ENCODE measurements around the gene SCNN1B.
"Not testable (repeated sequence)": the region's sequence is repeated elsewhere in the genome, so short reads cannot be mapped to it uniquely, and the experiment has no call there.

SCNN1B gene

GRCh38 chr16:23388786-23389185 is 86.7 kb downstream of the SCNN1B start:
- CTCF ChIA-PET: no interaction called here

GRCh38 chr16:23389201-23389600 is 87.1 kb downstream of the SCNN1B start:
- ChIA-PET POLR2A (no interaction called here), CTCF (no interaction called here)
- TF ChIP-seq, protein P1, sequence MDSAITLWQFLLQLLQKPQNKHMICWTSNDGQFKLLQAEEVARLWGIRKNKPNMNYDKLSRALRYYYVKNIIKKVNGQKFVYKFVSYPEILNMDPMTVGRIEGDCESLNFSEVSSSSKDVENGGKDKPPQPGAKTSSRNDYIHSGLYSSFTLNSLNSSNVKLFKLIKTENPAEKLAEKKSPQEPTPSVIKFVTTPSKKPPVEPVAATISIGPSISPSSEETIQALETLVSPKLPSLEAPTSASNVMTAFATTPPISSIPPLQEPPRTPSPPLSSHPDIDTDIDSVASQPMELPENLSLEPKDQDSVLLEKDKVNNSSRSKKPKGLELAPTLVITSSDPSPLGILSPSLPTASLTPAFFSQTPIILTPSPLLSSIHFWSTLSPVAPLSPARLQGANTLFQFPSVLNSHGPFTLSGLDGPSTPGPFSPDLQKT (IDR thresholded peaks at IDR 0.05; ENCODE audit: borderline replicate concordance, low read depth, low read length): no peak
- TF ChIP-seq MEIS1 (CRISPR knock-in tag; IDR thresholded peaks at IDR 0.05; ENCODE audit: borderline replicate concordance): no peak
- TF ChIP-seq, protein P2, sequence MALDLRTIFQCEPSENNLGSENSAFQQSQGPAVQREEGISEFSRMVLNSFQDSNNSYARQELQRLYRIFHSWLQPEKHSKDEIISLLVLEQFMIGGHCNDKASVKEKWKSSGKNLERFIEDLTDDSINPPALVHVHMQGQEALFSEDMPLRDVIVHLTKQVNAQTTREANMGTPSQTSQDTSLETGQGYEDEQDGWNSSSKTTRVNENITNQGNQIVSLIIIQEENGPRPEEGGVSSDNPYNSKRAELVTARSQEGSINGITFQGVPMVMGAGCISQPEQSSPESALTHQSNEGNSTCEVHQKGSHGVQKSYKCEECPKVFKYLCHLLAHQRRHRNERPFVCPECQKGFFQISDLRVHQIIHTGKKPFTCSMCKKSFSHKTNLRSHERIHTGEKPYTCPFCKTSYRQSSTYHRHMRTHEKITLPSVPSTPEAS (tag by site-specific recombination; IDR thresholded peaks at IDR 0.05): peak; percentile 96
- no peak for TF ChIP-seq ZNF571 (tag by site-specific recombination; IDR thresholded peaks at IDR 0.05)
- Histone ChIP-seq H3K27ac (ENCODE audit: extremely low read depth, low read depth, low read length) (no peak overlapping the region), H3K4me3 (ENCODE audit: low read depth, low read length) (no peak overlapping the region), H3K9me3 (ENCODE audit: control insufficient read depth, insufficient read depth, low read depth, low read length) (no peaks in the 10 kb centered on the region), H3K4me1 (ENCODE audit: control insufficient read depth, insufficient read depth, low read length) (no peaks in the 10 kb centered on the region), H3K36me3 (ENCODE audit: control insufficient read depth in 2 of 2, insufficient read depth in 1 of 2, low read length in 2 of 2) (peaks cover 0 to 37% of the 10 kb centered on the region in 2 experiments; a peak in 2 of 3 replicates)

More at GRCh38 chr16:23388786-23389185, 86.7 kb downstream of the SCNN1B start:
- Histone ChIP-seq H3K4me1 (ENCODE audit: control insufficient read depth, insufficient read depth, low read length) (no peaks in the 10 kb centered on the region), H3K9me3 (ENCODE audit: control insufficient read depth, insufficient read depth, low read depth, low read length) (no peaks in the 10 kb centered on the region), H3K27ac (ENCODE audit: extremely low read depth, low read depth, low read length) (no peak overlapping the region), H3K4me3 (ENCODE audit: low read depth, low read length) (no peak overlapping the region), H3K36me3 (ENCODE audit: control insufficient read depth in 2 of 2, insufficient read depth in 1 of 2, low read length in 2 of 2) (peaks cover 0 to 37% of the 10 kb centered on the region in 2 experiments; a peak in 2 of 3 replicates)
- POLR2A ChIA-PET: interaction anchor here (0.7 kb wide), 1 partner anchor 756 kb away, joined by 5 read pairs; no protein-coding TSS in a partner anchor
- no peak for TF ChIP-seq ZNF133 (tag by site-specific recombination; IDR thresholded peaks at IDR 0.05)
- no peak for TF ChIP-seq ZNF600 (tag by site-specific recombination; IDR thresholded peaks at IDR 0.05)
- TF ChIP-seq ZNF639 (tag by site-specific recombination; IDR thresholded peaks at IDR 0.05): no peak
- no peak for TF ChIP-seq ZNF777 (tag by site-specific recombination; IDR thresholded peaks at IDR 0.05; ENCODE audit: borderline replicate concordance)
- no peak for TF ChIP-seq ZNF830 (tag by site-specific recombination; IDR thresholded peaks at IDR 0.05; ENCODE audit: low read depth)
- TF ChIP-seq ZNF560 (tag by site-specific recombination; IDR thresholded peaks at IDR 0.05; ENCODE audit: borderline replicate concordance): no peak
- no peak for TF ChIP-seq KLF10 (tag by site-specific recombination; IDR thresholded peaks at IDR 0.05)
- no peak for TF ChIP-seq SP3 (tag by site-specific recombination; IDR thresholded peaks at IDR 0.05)
- TF ChIP-seq, protein P3, sequence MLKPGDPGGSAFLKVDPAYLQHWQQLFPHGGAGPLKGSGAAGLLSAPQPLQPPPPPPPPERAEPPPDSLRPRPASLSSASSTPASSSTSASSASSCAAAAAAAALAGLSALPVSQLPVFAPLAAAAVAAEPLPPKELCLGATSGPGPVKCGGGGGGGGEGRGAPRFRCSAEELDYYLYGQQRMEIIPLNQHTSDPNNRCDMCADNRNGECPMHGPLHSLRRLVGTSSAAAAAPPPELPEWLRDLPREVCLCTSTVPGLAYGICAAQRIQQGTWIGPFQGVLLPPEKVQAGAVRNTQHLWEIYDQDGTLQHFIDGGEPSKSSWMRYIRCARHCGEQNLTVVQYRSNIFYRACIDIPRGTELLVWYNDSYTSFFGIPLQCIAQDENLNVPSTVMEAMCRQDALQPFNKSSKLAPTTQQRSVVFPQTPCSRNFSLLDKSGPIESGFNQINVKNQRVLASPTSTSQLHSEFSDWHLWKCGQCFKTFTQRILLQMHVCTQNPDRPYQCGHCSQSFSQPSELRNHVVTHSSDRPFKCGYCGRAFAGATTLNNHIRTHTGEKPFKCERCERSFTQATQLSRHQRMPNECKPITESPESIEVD (tag by site-specific recombination; IDR thresholded peaks at IDR 0.05): no peak
- no peak for TF ChIP-seq GLI4 (tag by site-specific recombination; IDR thresholded peaks at IDR 0.05)
- TF ChIP-seq ZSCAN18 (tag by site-specific recombination; IDR thresholded peaks at IDR 0.05): no peak
- no peak for TF ChIP-seq ZNF404 (tag by site-specific recombination; IDR thresholded peaks at IDR 0.05)

- CTCF ChIA-PET: interaction anchor here (2.2 kb wide), 1 partner anchor 46 kb away, joined by 7 read pairs; no protein-coding TSS in a partner anchor
- POLR2A ChIA-PET; H3K9me3 ChIP-seq (ENCODE audit: control insufficient read depth, insufficient read depth, low read depth, low read length): not testable (repeated sequence)
Measured at GRCh38 chr16:23389936-23390335, 87.8 kb downstream of the SCNN1B start.

More at GRCh38 chr16:23389936-23390335, 87.8 kb downstream of the SCNN1B start:
- not testable (repeated sequence) for H3K27ac ChIP-seq (ENCODE audit: extremely low read depth, low read depth, low read length); H3K4me1 ChIP-seq (ENCODE audit: control insufficient read depth, insufficient read depth, low read length); H3K4me3 ChIP-seq (ENCODE audit: low read depth, low read length)
- H3K36me3 ChIP-seq (ENCODE audit: control insufficient read depth in 2 of 2, insufficient read depth in 1 of 2, low read length in 2 of 2): peaks cover 0 to 37% of the 10 kb centered on the region in 2 experiments; a peak in 2 of 3 replicates

All from HEK293 (cell line).